ENCODE measurements around the gene KCNK18. TPM values are rescaled to one million over a fixed set of nuclear protein-coding genes. Genes with fewer than 3 reads are reported as not detected.

The KCNK18 gene
- total RNA-seq, 1 donor from 2014 or later = not detected

DNA sequence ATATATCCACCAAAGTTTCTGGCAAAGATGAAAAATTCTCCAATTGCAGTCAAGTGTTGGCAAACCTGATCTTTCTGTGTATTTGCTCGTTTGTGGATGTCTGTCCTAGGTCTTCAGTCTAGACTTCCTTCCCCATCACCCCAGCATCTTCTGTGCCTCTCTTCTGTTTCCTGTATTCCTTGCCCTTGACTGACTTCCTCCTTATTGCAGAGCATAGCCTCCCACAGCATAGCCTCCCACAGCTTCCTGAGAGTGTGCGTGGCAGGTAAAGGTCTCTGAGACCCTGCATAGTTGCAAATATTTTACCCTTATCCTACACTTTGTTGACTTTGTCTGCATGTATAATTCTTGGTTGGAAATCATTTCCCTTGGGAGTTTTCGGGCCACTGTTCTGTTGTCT, 62.0 kb downstream of the KCNK18 start:
- Histone ChIP-seq H3K4me1 (ENCODE audit: insufficient read depth, low read length) (no peaks in the 10 kb centered on the region), H3K9me3 (ENCODE audit: insufficient read depth, low read depth, low read length) (no peaks in the 10 kb centered on the region), H3K4me2 (ENCODE audit: low read length) (no peak overlapping the region), H3K79me2 (ENCODE audit: insufficient read depth, low read length) (no peaks in the 10 kb centered on the region), H3K36me3 (ENCODE audit: insufficient read depth, low read length) (no peaks in the 10 kb centered on the region), H3K9ac (ENCODE audit: low read length) (no peak overlapping the region), H3K27me3 (ENCODE audit: insufficient read depth, low read length) (peaks cover 10% of the 10 kb centered on the region), H2AFZ (ENCODE audit: low read depth, low read length) (no peak overlapping the region), H3K27ac (ENCODE audit: low read depth, low read length) (no peak overlapping the region), H4K20me1 (ENCODE audit: insufficient read depth, low read length) (no peaks in the 10 kb centered on the region), H3K4me3 (ENCODE audit: insufficient read depth, low read depth, low read length) (no peak overlapping the region)
- DNase-seq (ENCODE audit: low read depth) = no peak
- H3K27ac Mint-ChIP-seq (ENCODE audit: unreplicated experiment) = no peak overlapping the region
- H3K4me1 Mint-ChIP-seq (ENCODE audit: low read depth, unreplicated experiment) = peaks cover 3% of the 10 kb centered on the region
- no peaks in the 10 kb centered on the region for H3K9me3 Mint-ChIP-seq (ENCODE audit: unreplicated experiment)
- H3K36me3 Mint-ChIP-seq (ENCODE audit: low read depth, unreplicated experiment) = no peaks in the 10 kb centered on the region
- H3K4me3 Mint-ChIP-seq (ENCODE audit: unreplicated experiment) = no peak overlapping the region
- TF ChIP-seq EZH2 (IDR thresholded peaks at IDR 0.05; ENCODE audit: insufficient read depth, low read length) = no peak
- TF ChIP-seq CTCF (IDR thresholded peaks at IDR 0.05; ENCODE audit: insufficient read depth, low read depth, low read length) = no peak
- no peak for FAIRE-seq
- H3K27me3 Mint-ChIP-seq (ENCODE audit: low read depth, unreplicated experiment) = peaks cover 15% of the 10 kb centered on the region

Small RNA genes lying within 50 kb of the gene (microRNA-seq; reads per million reads assigned to microRNA genes)
- gene MIR3663 = not detected

Other genes starting within 250 kb of the KCNK18 start
- gene SHTN1, start 192.3 kb upstream of the KCNK18 start, total RNA-seq = 25.3 and 32.7 TPM in 2 replicates
- 0.34 and 0.62 TPM in 2 replicates for gene VAX1, start 59.2 kb upstream of the KCNK18 start, total RNA-seq
- gene SLC18A2, start 43.6 kb downstream of the KCNK18 start, total RNA-seq = 0.07 TPM in 1 of 2 replicates, not detected in the other
- 29.2 and 31.3 TPM in 2 replicates for gene PDZD8, start 178.0 kb downstream of the KCNK18 start, total RNA-seq

Data from astrocyte (in vitro differentiated cells and primary cell).